ENCODE measurements around the gene PLPP3.
A peak's percentile ranks its signal among the peaks of the same experiment; 100 is the strongest.
"Not testable (repeated sequence)": the region's sequence is repeated elsewhere in the genome, so short reads cannot be mapped to it uniquely, and the experiment has no call there.

Gene PLPP3

DNA sequence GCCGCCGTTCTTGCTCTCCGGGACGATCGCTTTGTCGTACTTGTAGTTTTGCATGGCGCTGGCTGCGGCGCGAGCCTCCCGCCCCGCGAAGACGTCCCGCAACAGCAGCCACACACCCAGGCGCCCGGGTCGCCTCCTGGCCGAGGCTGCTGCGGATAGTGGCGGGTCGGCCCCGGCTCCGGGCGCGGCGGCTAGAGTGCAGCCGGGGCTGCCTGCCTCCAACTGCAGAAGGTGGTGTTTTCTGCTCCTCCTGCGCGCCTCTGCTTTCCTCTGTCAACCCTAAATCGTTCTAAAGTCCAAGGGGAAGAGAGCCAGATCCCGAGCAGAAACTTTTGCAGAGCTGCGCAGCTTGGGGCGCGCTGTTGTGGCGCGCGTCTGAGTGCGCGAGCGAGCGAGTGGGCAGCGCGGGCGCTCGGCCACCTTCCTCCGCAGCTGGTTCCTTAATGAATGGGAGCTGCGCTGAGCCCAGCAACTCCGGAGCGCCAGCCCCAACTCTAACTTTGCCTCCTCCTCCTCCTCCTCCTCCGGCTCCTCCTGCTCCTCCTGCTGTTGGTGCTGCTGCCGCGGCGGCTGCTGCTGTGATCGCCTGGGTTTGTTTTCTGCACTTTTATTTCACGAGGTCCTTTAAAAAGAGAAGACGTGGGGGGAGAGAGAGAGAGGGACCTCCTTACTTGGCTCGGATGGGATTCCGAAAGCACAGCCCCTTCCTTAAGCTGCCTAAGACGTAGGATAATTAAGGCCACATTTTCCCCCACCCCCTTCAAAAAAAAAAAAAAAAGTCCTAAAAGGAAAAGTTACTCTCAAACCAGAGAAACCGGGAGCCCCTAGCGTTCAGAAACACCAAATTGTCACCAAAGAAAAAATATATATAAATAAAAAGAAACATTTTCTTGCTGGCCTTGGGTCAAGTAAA is at the start of gene PLPP3:
PLPP3 (minus strand) TSS at position 601 of the 913 bp plus-strand sequence; CDS start at position 54, 547 bp downstream.
- peak; percentile 78 for DNase-seq

GRCh38 chr1:56627636-56628039 is 48.3 kb upstream of the PLPP3 start:
- no peak for DNase-seq

DNA sequence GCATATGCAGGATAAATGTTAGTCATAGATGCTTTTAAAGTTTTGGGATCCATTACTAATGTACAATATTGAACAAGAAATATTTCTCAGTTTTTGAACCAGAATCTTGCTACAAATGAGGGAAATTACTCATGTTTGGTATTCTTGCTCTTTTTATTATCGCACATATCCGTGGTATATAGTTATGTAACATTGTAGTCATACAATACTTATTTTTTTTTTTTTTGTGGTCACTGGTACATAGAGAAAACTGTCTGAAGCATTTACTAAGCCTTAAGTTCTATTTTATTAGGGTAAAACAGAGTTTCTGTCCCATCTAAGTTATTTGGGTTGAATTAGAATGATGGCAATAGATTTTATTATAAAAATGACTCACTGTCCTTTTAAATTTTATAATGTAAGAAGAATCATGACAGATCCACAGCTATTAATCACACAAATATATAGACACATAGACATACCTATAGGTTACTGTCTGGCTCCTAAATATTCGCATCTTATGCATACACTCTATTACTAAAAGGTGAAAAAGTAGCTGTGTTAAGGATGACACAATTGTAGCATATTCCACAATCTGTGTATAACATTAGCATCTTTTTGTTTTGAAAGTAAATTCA is 47.8 kb upstream of the PLPP3 start:
- no peak for DNase-seq

DNA sequence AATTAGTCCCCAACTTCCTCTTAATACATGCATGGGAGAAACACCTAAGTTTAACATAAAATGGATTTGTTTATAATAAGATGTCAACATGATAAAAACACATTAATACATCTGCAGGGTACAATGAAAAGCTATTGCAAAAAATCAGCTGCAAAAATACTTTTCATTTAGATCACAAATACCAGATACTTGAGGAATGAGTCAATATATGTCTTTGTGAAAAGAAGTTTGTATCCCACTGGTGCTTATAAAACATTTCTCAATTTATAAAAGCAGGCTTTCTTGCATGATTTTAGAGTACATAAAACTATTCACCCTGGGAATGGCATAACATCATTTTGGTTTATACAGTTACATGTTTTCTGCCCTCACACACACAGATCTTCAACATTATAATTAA is 47.2 kb upstream of the PLPP3 start:
- DNase-seq = no peak

- DNase-seq = no peak
Observed at GRCh38 chr1:56625819-56626440, 46.6 kb upstream of the PLPP3 start.

DNA sequence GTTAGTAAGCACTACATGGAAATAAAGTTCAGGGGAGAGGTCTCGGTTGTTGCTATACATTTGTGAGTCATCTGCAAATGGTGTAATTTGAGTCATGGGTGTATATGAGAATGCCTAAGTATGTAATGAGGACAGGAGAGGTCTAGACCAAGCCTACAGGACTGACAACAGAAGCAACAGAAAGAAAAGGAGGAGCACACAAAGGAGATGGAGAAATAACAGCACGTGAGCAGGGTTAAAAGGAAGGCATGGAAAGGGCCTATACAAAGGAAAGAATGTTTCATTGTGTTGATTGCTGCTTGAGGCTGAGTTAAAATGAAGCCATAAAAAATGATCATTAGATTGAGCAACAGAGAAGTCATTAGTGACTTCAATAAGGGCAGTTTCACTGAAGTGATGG is 37.8 kb upstream of the PLPP3 start:
- no peak for DNase-seq

GRCh38 chr1:56610770-56611169 is 31.4 kb upstream of the PLPP3 start:
- DNase-seq = not testable (repeated sequence)

DNA sequence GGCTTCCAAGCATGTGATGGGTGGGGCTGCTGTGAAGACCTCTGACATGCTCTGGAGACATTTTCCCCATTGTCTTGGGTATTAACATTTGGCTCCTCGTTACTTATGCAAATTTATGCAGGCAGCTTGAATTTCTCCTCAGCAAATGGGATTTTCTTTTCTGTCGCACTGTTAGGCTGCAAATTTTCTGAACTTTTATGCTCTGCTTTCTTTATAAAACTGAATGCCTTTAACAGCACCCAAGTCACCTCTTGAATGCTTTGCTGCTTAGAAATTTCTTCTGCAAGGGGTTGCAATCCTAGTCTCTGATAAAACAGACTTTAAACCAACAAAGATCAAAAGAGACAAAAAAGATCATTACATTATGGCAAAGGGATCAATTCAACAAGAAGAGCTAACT is 30.7 kb upstream of the PLPP3 start:
- DNase-seq = not testable (repeated sequence)

DNA sequence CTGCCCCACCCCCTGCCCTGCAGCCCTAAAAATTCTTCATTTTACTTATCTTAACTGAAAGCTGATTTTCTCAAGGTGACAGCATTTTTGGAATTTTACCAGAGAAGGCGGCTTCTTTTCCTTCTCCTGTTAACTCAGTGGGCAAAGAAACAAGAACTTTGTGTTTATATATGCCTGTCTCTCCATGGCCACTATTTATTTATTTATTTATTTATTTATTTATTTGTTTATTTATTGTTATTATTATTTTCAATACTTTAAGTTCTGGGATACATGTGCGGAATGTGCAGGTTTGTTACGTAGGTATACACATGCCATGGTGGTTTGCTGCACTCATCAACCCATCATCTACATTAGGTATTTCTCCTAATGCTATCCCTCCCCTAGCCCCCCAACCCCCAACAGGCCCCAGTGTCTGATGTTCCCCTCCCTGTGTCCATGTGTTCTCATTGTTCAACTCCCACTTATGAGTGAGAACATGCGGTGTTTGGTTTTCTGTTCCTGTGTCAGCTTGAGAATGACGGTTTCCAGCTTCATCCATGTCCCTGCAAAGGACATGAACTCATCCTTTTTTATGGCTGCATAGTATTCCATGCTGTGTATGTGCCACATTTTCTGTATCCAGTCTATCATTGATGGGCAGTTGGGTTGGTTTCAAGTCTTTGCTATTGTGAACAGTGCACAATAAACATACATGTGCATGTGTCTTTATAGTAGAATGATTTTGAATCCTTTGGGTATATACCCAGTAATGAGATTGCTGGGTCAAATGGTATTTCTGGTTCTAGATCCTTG is 16.2 kb upstream of the PLPP3 start:
- DNase-seq = not testable (repeated sequence)

DNA sequence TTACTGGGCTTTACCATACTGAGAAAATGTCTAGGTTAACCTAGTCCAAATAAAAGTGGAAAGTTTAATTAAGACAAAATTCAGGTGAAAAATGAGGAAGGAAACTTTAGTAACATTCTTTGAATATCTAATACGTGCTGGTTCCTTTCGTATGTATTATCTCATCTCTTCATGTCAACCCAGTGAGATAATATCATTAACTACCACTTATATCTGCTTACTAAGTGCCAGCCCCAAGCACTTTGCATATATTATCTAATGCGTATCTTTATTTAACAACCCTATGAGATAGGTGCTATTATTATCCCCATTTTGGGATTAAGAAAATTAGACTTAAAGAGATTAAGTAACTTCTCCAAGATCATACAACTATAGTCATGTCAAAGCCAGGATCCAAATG is 12.5 kb upstream of the PLPP3 start:
- no peak for DNase-seq

DNA sequence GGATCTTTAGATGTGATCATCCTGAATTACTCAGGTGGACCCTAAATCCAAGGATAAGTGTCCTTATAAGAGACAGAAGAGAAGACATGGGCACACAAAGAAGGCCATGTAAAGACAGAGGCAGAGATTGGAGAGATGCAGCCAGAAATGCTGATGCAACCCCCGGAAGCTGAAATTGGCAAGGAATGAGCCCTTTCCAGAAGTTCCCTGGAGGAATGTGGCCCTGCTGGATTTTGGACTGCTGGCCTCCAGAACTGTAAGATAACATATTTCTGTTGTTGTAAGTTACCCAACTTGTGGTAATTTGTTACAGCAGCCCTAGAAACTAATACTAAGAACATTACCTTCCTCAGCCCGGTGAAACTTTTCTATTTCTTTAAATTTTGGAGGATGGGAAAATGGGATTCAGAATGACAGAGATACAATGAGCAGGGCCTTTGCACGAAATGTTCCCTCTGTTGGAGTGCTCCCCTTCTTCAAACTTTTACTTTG is 11.2 kb upstream of the PLPP3 start:
- DNase-seq = no peak

- no peak for DNase-seq
Observed at GRCh38 chr1:56589369-56589768, 10.0 kb upstream of the PLPP3 start.

DNA sequence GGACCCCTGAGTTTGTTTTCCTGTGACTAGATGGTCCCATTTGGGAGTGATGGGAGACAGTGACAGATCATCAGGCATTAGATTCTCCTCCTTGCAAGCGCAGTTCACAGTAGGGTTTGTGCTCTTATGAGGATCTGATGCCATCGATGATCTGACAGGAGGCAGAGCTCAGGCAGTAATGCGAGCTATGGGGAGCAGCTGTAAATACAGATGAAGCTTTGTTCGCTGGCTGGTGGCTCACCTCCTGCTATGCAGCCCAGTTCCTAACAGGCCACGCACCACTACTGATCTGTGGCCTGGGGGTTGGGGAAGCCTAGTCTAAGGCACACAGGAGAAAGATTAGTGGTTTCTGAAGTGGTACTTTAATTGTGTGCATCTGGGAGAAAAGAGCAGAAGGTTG is 7.1 kb upstream of the PLPP3 start:
- no peak for DNase-seq

DNA sequence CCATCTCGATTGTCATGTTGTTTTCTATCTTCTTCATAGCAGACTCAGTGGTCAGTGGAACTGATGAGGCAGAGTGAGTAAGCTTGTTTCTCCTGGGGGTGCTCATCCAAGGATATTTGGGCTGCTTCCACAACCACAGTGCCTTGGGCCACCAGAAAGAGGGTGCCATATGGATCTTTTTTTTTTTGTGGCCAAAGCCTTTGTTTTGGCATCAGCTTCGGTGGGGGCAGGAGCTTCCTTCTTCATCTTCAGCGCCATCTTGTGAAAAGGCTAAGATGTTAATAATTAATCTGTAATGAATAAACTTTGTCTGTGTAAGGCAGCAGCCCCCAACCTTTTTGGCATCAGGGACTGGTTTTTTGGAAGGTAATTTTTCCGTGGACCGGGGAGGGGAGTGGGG is 6.6 kb upstream of the PLPP3 start:
- no peak for DNase-seq

DNA sequence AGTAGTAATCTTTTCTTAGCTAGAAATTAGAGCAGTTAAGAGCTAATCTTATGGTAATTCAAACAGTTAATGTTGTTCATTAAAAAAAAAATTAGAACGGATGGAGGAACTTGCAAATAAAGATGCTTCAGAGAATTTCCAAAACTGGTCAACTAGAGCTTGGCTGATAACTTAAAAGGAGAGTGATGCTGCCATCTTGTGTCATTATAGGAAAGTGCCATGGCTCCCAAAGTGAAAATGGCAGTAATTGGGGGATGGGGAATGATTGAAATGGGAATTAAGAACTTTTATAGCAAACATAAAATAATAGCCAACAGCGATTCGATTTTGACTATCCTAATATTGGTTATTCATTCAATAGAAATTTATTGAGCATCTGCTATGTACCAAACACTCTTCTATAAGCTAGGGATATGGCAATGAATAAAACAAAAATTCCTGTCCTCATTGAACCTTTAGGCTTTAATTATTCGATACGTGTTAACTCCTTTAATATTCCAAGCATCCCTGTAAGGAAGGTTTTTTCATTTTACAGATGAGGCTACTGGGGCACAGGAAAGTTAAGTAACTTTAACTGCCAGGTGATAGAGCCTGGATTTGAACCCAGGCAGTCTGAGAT is 5.7 kb upstream of the PLPP3 start:
- DNase-seq = no peak

GRCh38 chr1:56583957-56584468 is 4.7 kb upstream of the PLPP3 start:
- no peak for DNase-seq

DNA sequence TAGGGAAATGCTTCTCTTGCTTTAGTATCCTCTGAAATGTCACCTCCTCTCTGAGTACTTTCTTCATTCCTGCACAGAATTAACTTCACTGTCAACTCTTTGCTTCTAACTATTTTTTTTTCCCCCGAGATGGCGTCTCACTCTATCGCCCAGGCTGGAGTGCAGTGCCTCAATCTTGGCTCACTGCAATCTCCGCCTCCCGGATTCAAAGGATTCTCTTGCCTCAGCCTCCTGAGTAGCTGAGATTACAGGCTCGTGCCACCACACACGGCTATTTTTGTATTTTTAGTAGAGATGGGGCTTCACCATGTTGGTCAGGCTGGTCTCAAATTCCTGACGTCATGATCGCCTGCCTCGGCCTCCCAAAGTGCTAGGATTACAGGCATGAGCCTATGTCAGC is 1.4 kb upstream of the PLPP3 start:
- no peak for DNase-seq

- peak; percentile 26 for DNase-seq
Observed at GRCh38 chr1:56578138-56578962, 1.0 kb downstream of the PLPP3 start.

DNA sequence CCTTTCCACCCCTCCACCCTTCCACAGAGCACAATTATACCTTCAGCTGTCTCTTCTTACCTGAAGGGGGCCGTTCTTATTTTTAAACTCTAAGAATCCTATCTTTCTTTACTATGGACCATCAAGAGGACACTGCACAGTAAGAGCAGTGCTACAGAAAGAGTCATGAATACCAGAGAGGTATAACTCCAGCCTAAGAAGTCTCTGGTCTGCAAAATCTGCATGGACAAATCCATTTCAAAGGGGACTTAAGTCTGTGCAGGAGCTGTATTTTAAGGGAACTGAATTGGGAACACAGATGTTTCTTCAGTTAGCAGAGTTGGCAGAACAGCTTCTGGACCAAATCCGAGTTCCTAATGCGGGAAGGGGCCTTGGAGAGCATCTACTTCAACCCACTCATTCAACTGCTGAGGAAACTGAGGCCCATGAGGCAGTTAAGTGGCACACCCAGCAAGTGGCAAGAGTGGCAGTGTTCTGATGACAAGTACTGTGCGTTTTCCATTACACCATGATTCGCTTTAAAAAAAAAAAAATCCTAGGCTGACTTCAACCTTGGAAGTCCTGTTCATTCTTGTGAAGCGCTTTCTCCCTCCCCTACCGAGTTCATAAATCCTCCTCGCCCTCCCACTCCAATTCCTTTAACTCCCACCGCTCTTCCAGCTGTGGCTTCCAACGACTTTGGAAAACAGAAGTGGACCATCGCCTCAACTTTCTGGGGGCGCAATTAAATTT is 1.8 kb downstream of the PLPP3 start:
- no peak for DNase-seq

DNA sequence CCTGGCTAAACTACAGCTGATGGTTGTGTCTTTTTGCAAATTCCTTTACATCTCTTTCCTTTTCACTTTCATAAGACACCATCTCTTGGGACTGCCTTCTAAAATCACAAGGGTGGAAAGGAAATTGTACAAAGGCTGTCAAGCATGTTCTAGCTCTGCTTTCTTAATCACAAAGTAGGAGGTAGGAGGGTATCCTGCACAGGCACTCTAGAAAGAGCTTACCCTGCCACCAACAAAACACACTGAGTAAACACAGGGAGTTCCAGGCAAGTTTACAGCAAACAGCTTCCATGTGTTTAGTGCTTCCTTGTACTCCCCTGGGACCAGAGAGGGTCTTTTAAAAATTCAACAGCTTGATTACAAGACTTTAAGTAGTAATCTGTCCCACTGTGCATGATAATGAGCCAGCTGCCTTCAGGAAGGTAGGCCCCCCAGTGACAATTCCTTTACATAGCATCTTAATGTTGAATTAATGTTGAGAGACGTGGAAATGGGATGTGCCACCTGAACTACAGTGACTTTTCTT is 2.4 kb downstream of the PLPP3 start:
- DNase-seq = peak; percentile 24

Data from 8988T (cell line).